Measurements from ENCODE around the gene DOK4.

- no peak for TF ChIP-seq CTCF (IDR thresholded peaks at IDR 0.05)
- no peak for TF ChIP-seq POLR2A (IDR thresholded peaks at IDR 0.05)
- no peak for TF ChIP-seq EP300 (IDR thresholded peaks at IDR 0.05; ENCODE audit: low read depth)
- TF ChIP-seq POLR2AphosphoS5 (IDR thresholded peaks at IDR 0.05) = no peak
Measured at GRCh38 chr16:57464523-57464922, 21.8 kb downstream of the DOK4 start.

Data from transverse colon (tissue), 4 donors.